GM18867 (cell line): Measurements from ENCODE around the gene ARHGEF37.
"Not testable (repeated sequence)": the region's sequence is repeated elsewhere in the genome, so short reads cannot be mapped to it uniquely, and the experiment has no call there.

Experiments
- ATAC-seq: cut with Tn5 transposase; IDR thresholded peaks from one replicate; pipeline ENCODE4 v1.9.1; 2021; ENCODE audit warnings: mild to moderate bottlenecking, moderate library complexity; ENCODE audit not compliant: unreplicated experiment

Gene ARHGEF37

DNA sequence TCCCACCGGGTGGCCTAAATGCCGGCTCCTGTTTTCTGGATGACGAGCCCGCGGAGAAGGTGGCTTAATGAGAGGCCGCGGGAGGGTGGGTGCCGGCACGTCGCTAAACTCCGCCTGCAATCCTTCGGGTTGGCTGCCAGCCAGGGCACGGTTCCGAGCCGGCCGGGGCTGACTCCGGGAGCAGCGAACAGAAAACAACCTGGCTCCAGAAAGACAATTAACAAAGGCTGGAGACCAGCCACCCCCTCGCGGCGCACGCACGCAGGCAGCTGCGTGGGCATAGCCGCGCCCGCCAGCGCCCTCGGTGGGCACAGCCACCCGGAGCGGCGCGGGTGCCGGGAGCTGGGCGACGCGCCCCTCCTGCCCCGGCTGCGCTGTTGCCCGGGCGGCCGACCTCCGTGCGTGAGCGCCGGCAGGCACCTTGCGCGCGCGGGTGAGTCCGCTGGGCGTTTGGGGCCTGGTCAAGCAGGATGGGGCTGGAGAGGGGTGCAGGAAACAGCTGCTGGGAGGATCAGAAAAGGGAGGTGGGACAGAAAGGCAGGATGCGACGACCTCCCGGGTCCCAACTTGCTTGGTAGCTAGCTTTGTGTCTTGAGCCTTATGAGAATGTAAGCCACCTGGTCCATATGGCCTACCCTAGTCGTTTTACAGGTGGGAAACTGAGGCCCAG, at the start of gene ARHGEF37:
ARHGEF37 (plus strand) TSS at position 307 of the 670 bp plus-strand sequence. CDS start 16,272 bp downstream, outside the sequence.
- no peak for ATAC-seq

DNA sequence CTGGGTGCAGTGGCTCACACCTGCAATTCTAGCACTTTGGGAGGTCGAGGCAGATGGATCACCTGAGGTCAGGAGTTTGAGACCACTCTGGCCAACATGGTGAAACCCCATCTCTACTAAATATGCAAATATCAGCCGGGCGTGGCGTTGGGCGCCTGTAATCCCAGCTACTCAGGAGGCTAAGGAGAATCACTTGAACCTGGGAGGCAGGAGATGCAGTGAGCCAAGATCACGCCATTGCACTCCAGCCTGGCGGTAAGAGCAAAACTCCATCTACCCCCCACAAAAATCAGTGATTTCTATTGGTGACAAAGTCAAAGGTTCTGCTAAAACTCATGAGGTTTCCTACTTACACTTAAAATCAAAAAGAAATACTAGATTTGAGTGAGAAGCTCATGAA, 48.9 kb upstream of the ARHGEF37 start:
- ATAC-seq: no peak

GRCh38 chr5:149535787-149536186, 45.5 kb upstream of the ARHGEF37 start:
- ATAC-seq: not testable (repeated sequence)

- ATAC-seq: no peak
Observed at GRCh38 chr5:149537374-149537975, 43.8 kb upstream of the ARHGEF37 start.

DNA sequence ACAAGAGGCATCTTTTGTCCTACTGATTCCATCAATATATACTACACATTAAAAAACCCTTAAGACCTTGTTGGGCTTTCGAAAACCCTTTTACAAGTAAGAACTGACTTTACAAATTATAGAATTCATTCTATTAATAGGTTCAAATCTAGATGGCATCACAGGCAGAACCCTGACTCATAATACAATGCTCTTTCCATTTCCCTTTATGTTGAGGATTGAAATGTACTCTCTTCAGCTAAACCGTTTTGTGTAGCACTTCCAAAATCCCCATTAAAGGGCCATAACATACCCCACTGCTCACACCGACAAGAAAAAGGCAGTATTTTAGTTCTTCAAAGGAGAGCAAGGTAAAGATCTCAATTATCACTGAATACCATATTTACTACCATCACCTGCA, 41.2 kb upstream of the ARHGEF37 start:
- ATAC-seq: no peak

GRCh38 chr5:149541893-149542292, 39.4 kb upstream of the ARHGEF37 start:
- no peak for ATAC-seq

DNA sequence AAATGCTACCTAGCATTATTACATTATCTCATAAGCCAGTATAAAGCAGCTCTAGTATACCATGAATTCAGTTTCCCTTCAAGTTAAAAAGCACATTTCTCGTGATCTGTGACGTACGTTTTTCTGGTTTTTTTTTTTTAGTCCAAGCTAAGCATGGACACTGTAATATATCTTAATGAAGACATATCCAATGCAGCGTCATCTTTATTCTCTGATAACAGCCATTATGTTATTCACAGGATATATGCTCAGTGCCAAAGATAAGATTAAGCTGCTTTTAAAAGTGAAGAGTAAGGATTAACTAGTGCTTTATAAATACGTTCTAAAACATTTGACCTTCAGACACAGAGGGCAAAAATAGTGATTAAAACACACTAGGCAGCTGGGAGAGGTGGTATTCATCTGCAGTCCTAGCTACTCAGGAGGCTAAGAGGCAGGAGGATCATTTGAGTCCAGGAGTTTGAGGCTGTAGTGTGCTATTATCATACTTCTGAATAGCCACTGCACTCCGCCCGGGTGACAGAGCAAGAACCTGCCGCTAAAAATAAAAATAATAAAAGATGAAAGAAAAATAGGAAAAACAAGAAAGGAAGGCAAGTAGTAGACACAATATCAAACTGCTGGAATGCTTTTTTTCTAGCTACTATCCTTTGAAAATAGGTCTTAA, 37.8 kb upstream of the ARHGEF37 start:
- no peak for ATAC-seq

DNA sequence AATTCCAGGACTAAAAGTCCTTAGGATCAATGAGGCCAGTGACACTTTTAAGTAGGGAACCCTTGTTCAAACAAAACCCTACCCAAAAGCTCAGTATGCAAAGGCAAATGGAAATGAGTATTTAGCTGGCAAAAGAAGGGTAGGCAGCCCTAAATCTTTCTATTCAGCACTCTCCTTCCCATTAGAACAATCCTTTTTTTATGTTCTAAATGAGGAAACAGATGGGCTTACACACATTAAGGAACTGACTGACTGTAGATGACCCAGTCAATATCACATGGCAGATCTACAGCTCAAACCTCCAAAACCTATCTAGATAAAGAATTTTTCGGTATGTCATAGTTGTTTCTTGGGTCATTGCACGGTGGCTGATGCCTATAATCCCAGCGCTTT, 37.3 kb upstream of the ARHGEF37 start:
- no peak for ATAC-seq

GRCh38 chr5:149545327-149545726, 36.0 kb upstream of the ARHGEF37 start:
- no peak for ATAC-seq

DNA sequence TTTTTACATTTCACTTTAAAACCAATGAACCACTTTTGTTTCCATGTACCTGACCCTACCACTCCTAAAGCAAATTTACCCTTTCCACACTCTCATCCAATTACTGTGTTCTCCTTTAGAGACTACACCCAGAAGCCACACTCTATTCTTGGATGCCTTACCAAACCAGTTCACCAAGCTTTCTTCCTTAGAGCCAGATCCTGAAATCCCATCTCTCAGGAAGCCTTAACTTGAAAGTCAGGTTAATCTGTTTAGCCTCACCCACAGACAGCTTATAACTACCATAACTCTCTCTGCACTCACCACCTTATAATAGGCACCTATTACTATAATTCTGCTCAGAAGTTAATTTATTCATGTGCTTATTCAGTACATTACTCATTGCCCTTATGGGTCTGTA, 34.3 kb upstream of the ARHGEF37 start:
- ATAC-seq: no peak

GRCh38 chr5:149549461-149550267, 31.6 kb upstream of the ARHGEF37 start:
- ATAC-seq: peak; percentile 34

- no peak for ATAC-seq
Observed at GRCh38 chr5:149550268-149550583, 31.1 kb upstream of the ARHGEF37 start.

- no peak for ATAC-seq
Observed at GRCh38 chr5:149550594-149551226, 30.6 kb upstream of the ARHGEF37 start.

DNA sequence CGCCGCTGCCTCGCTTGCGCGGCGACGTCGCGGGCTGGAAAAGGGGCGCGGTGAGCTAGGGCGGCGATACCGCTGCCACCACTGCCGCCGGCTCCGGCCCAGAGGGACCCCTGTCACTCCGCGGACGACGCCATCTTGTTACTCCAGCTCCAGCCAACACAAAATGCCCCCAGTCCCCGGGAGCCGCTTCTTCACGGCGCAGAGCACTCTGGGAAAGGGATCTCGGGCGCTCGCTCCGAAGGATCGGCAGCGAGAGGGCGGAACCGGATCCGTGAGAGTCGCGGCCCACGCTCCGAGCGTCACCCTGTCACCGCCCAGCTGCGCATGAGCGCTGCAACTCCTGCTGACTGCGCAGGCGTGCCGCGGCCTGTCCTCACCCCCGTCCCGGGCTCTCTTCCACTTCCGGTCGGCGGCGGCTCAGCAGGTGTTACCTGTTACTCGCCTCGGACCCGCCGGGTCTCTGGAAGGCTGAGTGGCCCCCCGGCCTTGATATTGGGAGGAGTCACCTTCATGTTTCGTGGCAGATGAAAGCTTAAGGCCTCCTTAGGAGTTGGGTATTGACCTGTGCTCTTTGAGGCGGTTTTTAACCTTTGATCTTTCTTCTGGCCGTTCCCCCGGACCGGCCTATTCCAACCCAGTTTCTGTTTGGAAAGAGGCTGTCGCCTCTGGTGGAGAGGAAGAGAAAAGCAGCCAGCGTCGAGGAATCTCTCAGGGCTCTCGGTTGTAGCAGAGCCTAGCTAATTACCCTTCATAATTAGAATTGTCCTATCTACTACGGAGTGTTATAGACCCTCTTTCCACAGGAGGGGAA, 29.9 kb upstream of the ARHGEF37 start, which contains the start of gene CSNK1A1:
CSNK1A1 (minus strand) TSS at position 213 of the 811 bp plus-strand sequence. CDS start 475 bp downstream, outside the sequence.
- ATAC-seq: peak; percentile 89

DNA sequence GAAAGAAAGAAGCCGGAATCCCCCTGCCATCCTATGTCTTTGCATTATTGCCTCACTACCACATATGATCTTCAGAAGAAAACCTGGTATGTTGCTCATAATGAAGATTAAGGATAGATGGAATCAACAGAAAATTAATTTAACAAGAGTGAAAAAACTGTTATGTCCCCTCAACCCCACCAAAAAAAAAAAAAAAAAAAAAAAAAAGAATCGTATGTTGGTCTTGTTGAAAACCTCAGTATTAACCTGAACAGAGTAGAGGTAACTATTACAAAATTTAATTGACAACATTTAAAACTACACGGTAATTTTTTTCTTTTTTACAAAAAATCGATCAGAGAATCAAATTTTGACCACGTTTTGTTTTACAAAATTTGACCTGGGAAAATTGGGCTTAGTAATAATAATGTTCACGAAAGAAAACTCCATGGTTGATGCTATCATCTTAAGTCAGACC, 29.2 kb upstream of the ARHGEF37 start:
- ATAC-seq: no peak

GRCh38 chr5:149552553-149553160, 28.6 kb upstream of the ARHGEF37 start:
- no peak for ATAC-seq

DNA sequence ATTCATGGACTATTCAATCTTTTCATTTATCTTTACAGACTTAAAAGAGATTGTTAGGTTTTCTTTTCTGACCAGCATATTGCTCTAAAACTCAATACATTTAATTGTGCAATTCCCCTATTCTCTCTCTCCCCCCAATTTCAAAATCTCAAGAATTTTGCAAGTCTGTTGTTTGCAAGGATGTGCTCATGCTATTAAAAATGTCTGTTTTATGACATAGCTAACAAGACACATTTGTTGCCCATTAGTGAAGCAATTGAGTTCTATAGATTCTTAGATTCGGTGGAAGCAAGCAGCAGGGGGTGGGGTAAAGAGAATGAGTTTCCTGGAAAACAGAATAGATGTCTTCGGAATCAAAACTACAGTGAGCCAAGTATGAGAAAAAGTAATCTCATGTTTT, 21.6 kb upstream of the ARHGEF37 start:
- ATAC-seq: no peak

DNA sequence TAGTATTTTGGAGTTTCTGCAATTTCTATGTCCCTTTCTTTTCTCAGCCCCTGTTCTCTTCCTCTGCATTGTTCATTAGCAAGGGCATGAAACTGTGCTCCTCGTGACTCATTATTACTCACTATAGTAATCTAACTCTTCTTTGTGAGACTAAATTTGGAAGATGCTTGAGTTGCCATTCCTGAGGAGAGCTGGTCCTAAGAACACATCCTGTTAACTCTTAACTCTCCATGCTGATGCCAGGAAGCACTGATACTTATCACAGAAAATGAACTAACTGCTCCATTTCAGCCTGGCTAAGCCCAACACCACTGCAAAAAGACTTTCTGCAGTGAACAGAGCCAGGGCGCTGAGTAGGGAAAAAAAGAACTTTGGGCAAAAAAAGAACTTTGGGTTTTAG, 19.4 kb upstream of the ARHGEF37 start:
- no peak for ATAC-seq

DNA sequence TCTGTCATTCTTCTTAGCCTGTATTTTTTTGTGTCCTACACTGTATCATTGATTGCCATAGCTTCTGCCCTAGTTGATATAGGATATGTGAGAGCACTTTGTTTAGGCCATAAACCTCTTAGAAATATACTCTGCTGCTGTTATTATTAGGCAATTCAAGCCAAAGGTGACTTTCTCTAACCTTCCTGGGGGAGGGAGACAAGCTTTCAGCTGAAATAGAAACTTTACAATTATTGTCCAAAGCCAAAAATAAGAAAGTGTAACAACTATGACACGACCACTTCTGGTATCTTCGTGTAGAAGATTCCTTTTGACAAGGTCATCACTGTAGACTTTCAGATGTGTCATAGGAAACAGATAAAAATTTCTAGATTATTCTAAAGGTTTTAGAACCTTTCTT, 17.8 kb upstream of the ARHGEF37 start:
- no peak for ATAC-seq
